IPS-20b (cell line): ENCODE results near the gene ATP2B1.

Experiments used
- H3K27ac ChIP-seq: one replicate; pipeline ENCODE4 v1.5.1; 2013; ENCODE audit warnings: low read length
- H3K27me3 ChIP-seq: 2 replicates; pipeline ENCODE4 v1.6.1; 2013; ENCODE audit warnings: mild to moderate bottlenecking, low read length, inconsistent platforms; ENCODE audit not compliant: insufficient read depth
- H3K36me3 ChIP-seq: 2 replicates; pipeline ENCODE4 v1.6.1; 2013; ENCODE audit warnings: low read depth, mild to moderate bottlenecking, inconsistent platforms, low read length, moderate library complexity; ENCODE audit not compliant: insufficient read depth
- H3K4me1 ChIP-seq: 2 replicates; pipeline ENCODE4 v1.6.1; 2013; ENCODE audit warnings: mild to moderate bottlenecking, control low read depth, inconsistent platforms, low read length, moderate library complexity; ENCODE audit not compliant: insufficient read depth
- H3K4me3 ChIP-seq: 2 replicates; pipeline ENCODE4 v1.5.1; 2013; ENCODE audit warnings: mild to moderate bottlenecking, low read length, inconsistent platforms
- H3K9ac ChIP-seq: 2 replicates; pipeline ENCODE4 v1.6.1; 2013; ENCODE audit warnings: low read depth, mild to moderate bottlenecking, inconsistent platforms, low read length, moderate library complexity
- H3K9me3 ChIP-seq: 2 replicates; pipeline ENCODE4 v1.6.1; 2013; ENCODE audit warnings: mild to moderate bottlenecking, low read depth, low read length, inconsistent platforms; ENCODE audit not compliant: insufficient read depth

The ATP2B1 gene

GRCh38 chr12:89685363-89685972, 23.2 kb downstream of the ATP2B1 start:
- Histone ChIP-seq H3K9ac (no peak overlapping the region), H3K27me3 (no peaks in the 10 kb centered on the region), H3K4me3 (no peak overlapping the region), H3K9me3 (peaks cover 9% of the 10 kb centered on the region; the same call in 1 of the 2 replicates), H3K36me3 (no peaks in the 10 kb centered on the region), H3K27ac (no peak overlapping the region), H3K4me1 (peaks cover 3% of the 10 kb centered on the region; the same call in 1 of the 2 replicates)

- H3K9ac ChIP-seq, result no peak overlapping the region
- no peaks in the 10 kb centered on the region for H3K27me3 ChIP-seq
- H3K4me3 ChIP-seq, result no peak overlapping the region
- H3K27ac ChIP-seq, result no peak overlapping the region
- no peaks in the 10 kb centered on the region for H3K36me3 ChIP-seq
- H3K4me1 ChIP-seq, result peaks cover 3% of the 10 kb centered on the region; the same call in 1 of the 2 replicates
- H3K9me3 ChIP-seq, result peaks cover 12% of the 10 kb centered on the region; the same call in 1 of the 2 replicates
Measured at GRCh38 chr12:89684136-89684535, 24.5 kb downstream of the ATP2B1 start.

GRCh38 chr12:89682284-89682683, 26.4 kb downstream of the ATP2B1 start:
- H3K27ac ChIP-seq, result no peak overlapping the region
- no peak overlapping the region for H3K9ac ChIP-seq
- H3K4me3 ChIP-seq, result no peak overlapping the region
- no peaks in the 10 kb centered on the region for H3K36me3 ChIP-seq
- peaks cover 3% of the 10 kb centered on the region; the same call in 1 of the 2 replicates for H3K4me1 ChIP-seq
- peaks cover 12% of the 10 kb centered on the region; the same call in 1 of the 2 replicates for H3K9me3 ChIP-seq
- H3K27me3 ChIP-seq, result no peaks in the 10 kb centered on the region

GRCh38 chr12:89680409-89680808, 28.2 kb downstream of the ATP2B1 start:
- no peak overlapping the region for H3K9ac ChIP-seq
- H3K9me3 ChIP-seq, result peaks cover 12% of the 10 kb centered on the region; the same call in 1 of the 2 replicates
- no peak overlapping the region for H3K27ac ChIP-seq
- no peaks in the 10 kb centered on the region for H3K36me3 ChIP-seq
- no peaks in the 10 kb centered on the region for H3K27me3 ChIP-seq
- H3K4me3 ChIP-seq, result no peak overlapping the region
- no peaks in the 10 kb centered on the region for H3K4me1 ChIP-seq

- H3K27ac ChIP-seq, result no peak overlapping the region
- H3K36me3 ChIP-seq, result no peaks in the 10 kb centered on the region
- no peak overlapping the region for H3K4me3 ChIP-seq
- no peaks in the 10 kb centered on the region for H3K27me3 ChIP-seq
- H3K9ac ChIP-seq, result no peak overlapping the region
- H3K9me3 ChIP-seq, result peaks cover 12% of the 10 kb centered on the region; the same call in 1 of the 2 replicates
- H3K4me1 ChIP-seq, result no peaks in the 10 kb centered on the region
Measured at GRCh38 chr12:89679631-89680030, 29.0 kb downstream of the ATP2B1 start.

GRCh38 chr12:89678225-89678624, 30.4 kb downstream of the ATP2B1 start:
- H3K4me3 ChIP-seq, result no peak overlapping the region
- H3K9me3 ChIP-seq, result peaks cover 12% of the 10 kb centered on the region; the same call in 1 of the 2 replicates
- H3K27me3 ChIP-seq, result no peaks in the 10 kb centered on the region
- H3K9ac ChIP-seq, result no peak overlapping the region
- H3K27ac ChIP-seq, result no peak overlapping the region
- H3K4me1 ChIP-seq, result no peaks in the 10 kb centered on the region
- no peaks in the 10 kb centered on the region for H3K36me3 ChIP-seq

- H3K4me3 ChIP-seq, result no peak overlapping the region
- H3K9me3 ChIP-seq, result peaks cover 10% of the 10 kb centered on the region; the same call in 1 of the 2 replicates
- no peaks in the 10 kb centered on the region for H3K4me1 ChIP-seq
- no peak overlapping the region for H3K9ac ChIP-seq
- no peak overlapping the region for H3K27ac ChIP-seq
- H3K27me3 ChIP-seq, result no peaks in the 10 kb centered on the region
- H3K36me3 ChIP-seq, result no peaks in the 10 kb centered on the region
Measured at GRCh38 chr12:89676930-89677329, 31.7 kb downstream of the ATP2B1 start.

- no peak overlapping the region for H3K9ac ChIP-seq
- no peak overlapping the region for H3K4me3 ChIP-seq
- no peaks in the 10 kb centered on the region for H3K27me3 ChIP-seq
- H3K4me1 ChIP-seq, result peaks cover 6% of the 10 kb centered on the region; the same call in 1 of the 2 replicates
- no peak overlapping the region for H3K27ac ChIP-seq
- H3K9me3 ChIP-seq, result no peaks in the 10 kb centered on the region
- H3K36me3 ChIP-seq, result no peaks in the 10 kb centered on the region
Measured at GRCh38 chr12:89674326-89674942, 34.2 kb downstream of the ATP2B1 start.

GRCh38 chr12:89673603-89674002, 35.0 kb downstream of the ATP2B1 start:
- Histone ChIP-seq H3K36me3 (no peaks in the 10 kb centered on the region), H3K27ac (no peak overlapping the region), H3K27me3 (no peaks in the 10 kb centered on the region), H3K9me3 (no peaks in the 10 kb centered on the region), H3K9ac (no peak overlapping the region), H3K4me1 (peaks cover 6% of the 10 kb centered on the region; the same call in 1 of the 2 replicates), H3K4me3 (no peak overlapping the region)

GRCh38 chr12:89672589-89672979, 36.1 kb downstream of the ATP2B1 start:
- Histone ChIP-seq H3K36me3 (no peaks in the 10 kb centered on the region), H3K27ac (no peak overlapping the region), H3K4me3 (no peak overlapping the region), H3K9ac (no peak overlapping the region), H3K27me3 (no peaks in the 10 kb centered on the region), H3K9me3 (no peaks in the 10 kb centered on the region), H3K4me1 (peaks cover 6% of the 10 kb centered on the region; the same call in 1 of the 2 replicates)

- no peak overlapping the region for H3K4me3 ChIP-seq
Measured at GRCh38 chr12:89671469-89671868, 37.2 kb downstream of the ATP2B1 start.

GRCh38 chr12:89669197-89669596, 39.4 kb downstream of the ATP2B1 start:
- Histone ChIP-seq H3K9me3 (no peaks in the 10 kb centered on the region), H3K9ac (no peak overlapping the region), H3K27me3 (no peaks in the 10 kb centered on the region), H3K36me3 (no peaks in the 10 kb centered on the region), H3K27ac (no peak overlapping the region), H3K4me1 (peaks cover 6% of the 10 kb centered on the region; the same call in 1 of the 2 replicates), H3K4me3 (no peak overlapping the region)

More at GRCh38 chr12:89671469-89671868, 37.2 kb downstream of the ATP2B1 start:
- no peaks in the 10 kb centered on the region for H3K27me3 ChIP-seq
- no peaks in the 10 kb centered on the region for H3K36me3 ChIP-seq
- H3K4me1 ChIP-seq, result peaks cover 6% of the 10 kb centered on the region; the same call in 1 of the 2 replicates
- H3K27ac ChIP-seq, result no peak overlapping the region
- no peak overlapping the region for H3K9ac ChIP-seq
- H3K9me3 ChIP-seq, result no peaks in the 10 kb centered on the region
